Chondrocyte (in vitro differentiated cells): ENCODE data around the gene FBXL14. TPM values are rescaled to one million over a fixed set of nuclear protein-coding genes. Genes with fewer than 3 reads are reported as not detected.

Source experiments
- DNase-seq: peaks from one replicate; pipeline ENCODE4 v3.0.0; 2021; ENCODE audit warnings: mixed read lengths, low spot score
- H3K27ac Mint-ChIP-seq: one replicate; pipeline ENCODE4 v1.8.0; 2021; ENCODE audit warnings: mild to moderate bottlenecking, moderate library complexity, mixed read lengths; ENCODE audit not compliant: unreplicated experiment
- H3K27me3 Mint-ChIP-seq: 2 replicates; pipeline ENCODE4 v1.8.0; 2021; ENCODE audit warnings: low read depth, mixed read lengths
- H3K36me3 Mint-ChIP-seq: 2 replicates; pipeline ENCODE4 v1.8.0; 2021; ENCODE audit warnings: low read depth, mixed read lengths
- H3K4me1 Mint-ChIP-seq: 2 replicates; pipeline ENCODE4 v1.8.0; 2021; ENCODE audit warnings: low read depth, mild to moderate bottlenecking, mixed read lengths
- H3K4me3 Mint-ChIP-seq: one replicate; pipeline ENCODE4 v1.8.0; 2021; ENCODE audit warnings: mild to moderate bottlenecking, moderate library complexity, mixed read lengths; ENCODE audit not compliant: unreplicated experiment
- H3K9me3 Mint-ChIP-seq: 2 replicates; pipeline ENCODE4 v1.8.0; 2021; ENCODE audit warnings: low read depth, mixed read lengths
- total RNA-seq: library from RNA; stranded (reverse); gene quantifications from 3 replicates; pipeline ENCODE4 v1.2.1, GENCODE V29; 2021
- TF ChIP-seq, protein P1 (sequence below): fragments of 200-600 bp; sonication (generic); IDR thresholded peaks from 2 replicates; pipeline ENCODE4 v1.5.0; 2021; ENCODE audit warnings: antibody characterized with exemption, mild to moderate bottlenecking, moderate library complexity

FBXL14 gene
- total RNA-seq, 1 donor from 2014 or later, result 6.3 TPM

DNA sequence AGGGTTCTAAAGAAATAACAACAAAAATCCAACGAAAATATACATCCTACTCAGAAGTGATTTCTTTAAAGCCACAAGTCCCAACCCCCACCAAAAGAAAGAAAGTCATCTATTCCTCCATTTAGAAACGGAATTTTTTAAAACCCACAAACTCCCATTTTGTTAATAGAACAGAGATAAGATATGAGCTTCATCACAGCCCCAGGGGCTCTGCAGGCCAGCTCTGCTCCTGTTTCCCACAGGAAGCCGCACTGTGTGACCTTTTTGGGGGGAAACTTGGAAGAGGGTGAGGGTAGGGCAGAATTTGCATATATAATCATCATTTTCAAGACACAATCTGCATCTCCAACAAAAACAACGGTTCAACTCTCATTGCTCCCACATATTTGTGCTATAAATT, 2.8 kb downstream of the FBXL14 start:
- DNase-seq, result no peak
- no peaks in the 10 kb centered on the region for H3K36me3 Mint-ChIP-seq
- no peaks in the 10 kb centered on the region for H3K27me3 Mint-ChIP-seq
- TF ChIP-seq, protein P1, sequence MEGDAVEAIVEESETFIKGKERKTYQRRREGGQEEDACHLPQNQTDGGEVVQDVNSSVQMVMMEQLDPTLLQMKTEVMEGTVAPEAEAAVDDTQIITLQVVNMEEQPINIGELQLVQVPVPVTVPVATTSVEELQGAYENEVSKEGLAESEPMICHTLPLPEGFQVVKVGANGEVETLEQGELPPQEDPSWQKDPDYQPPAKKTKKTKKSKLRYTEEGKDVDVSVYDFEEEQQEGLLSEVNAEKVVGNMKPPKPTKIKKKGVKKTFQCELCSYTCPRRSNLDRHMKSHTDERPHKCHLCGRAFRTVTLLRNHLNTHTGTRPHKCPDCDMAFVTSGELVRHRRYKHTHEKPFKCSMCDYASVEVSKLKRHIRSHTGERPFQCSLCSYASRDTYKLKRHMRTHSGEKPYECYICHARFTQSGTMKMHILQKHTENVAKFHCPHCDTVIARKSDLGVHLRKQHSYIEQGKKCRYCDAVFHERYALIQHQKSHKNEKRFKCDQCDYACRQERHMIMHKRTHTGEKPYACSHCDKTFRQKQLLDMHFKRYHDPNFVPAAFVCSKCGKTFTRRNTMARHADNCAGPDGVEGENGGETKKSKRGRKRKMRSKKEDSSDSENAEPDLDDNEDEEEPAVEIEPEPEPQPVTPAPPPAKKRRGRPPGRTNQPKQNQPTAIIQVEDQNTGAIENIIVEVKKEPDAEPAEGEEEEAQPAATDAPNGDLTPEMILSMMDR, result no peak
- H3K4me1 Mint-ChIP-seq, result peaks cover 81% of the 10 kb centered on the region
- peak overlapping the region; percentile 78 for H3K4me3 Mint-ChIP-seq
- peak overlapping the region; percentile 93 for H3K27ac Mint-ChIP-seq
- no peaks in the 10 kb centered on the region for H3K9me3 Mint-ChIP-seq

DNA sequence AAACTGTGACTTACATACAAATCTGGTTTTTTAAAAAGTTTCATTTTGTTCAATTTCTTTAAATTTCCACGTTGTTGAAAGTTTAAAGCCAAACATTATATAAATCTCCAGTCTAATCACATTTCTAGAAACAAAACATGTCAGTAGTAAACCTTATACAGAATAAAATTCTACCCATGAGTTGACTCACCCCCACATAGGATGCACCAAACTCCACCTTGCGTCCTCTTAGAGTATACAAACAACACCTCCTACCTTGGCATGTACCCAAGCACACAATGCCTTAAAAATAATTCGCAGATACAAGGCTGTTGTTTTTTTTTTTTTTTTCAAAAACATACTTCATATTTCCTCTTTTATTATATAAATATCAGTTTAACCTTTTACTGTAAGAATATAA, 3.3 kb downstream of the FBXL14 start:
- DNase-seq, result no peak
- Mint-ChIP-seq H3K4me1 (peaks cover 80% of the 10 kb centered on the region), H3K4me3 (peak overlapping the region; percentile 72), H3K36me3 (no peaks in the 10 kb centered on the region), H3K9me3 (no peaks in the 10 kb centered on the region), H3K27ac (peak overlapping the region; percentile 96), H3K27me3 (no peaks in the 10 kb centered on the region)
- TF ChIP-seq, protein P1, result peak; percentile 54

DNA sequence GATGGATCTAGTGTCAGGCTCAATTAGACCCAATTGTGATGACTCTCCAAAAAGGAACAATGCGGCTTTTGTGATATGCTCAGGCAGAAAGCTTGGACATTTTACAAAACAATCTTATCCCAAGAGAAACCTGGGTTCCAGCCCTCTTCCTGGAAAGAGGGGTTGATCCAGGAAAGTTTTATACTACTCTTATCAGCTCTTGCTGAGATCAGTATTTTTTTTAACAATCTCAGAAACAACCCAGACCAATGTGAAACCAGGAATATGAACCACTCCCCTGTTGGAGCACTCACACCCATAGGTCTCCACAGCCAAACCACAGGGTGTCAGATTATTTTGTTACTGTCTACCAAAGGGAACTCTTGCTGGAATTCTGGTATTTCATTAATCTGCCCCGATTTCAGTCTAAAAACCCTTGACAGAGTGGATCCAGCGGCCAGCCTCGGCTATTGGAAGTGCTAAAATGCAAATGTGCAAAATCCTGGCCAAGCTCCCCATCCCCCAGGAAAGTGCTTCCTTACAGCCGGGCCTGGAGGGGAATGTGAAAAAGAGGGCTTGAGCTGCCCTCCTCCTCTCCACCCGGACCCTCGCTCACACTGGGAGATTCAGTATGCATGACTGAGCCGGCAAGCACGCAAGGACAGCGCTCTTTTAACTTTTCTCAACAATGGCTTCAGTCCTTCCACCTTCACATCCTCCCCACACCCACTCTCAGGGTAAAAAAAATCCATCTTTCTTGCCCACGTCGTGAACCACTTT, 4.0 kb downstream of the FBXL14 start:
- H3K4me3 Mint-ChIP-seq, result peak overlapping the region; percentile 72
- no peaks in the 10 kb centered on the region for H3K36me3 Mint-ChIP-seq
- H3K27ac Mint-ChIP-seq, result peak overlapping the region; percentile 96
- no peaks in the 10 kb centered on the region for H3K27me3 Mint-ChIP-seq
- TF ChIP-seq, protein P1, result no peak
- no peak for DNase-seq
- H3K4me1 Mint-ChIP-seq, result peaks cover 79% of the 10 kb centered on the region
- H3K9me3 Mint-ChIP-seq, result no peaks in the 10 kb centered on the region

DNA sequence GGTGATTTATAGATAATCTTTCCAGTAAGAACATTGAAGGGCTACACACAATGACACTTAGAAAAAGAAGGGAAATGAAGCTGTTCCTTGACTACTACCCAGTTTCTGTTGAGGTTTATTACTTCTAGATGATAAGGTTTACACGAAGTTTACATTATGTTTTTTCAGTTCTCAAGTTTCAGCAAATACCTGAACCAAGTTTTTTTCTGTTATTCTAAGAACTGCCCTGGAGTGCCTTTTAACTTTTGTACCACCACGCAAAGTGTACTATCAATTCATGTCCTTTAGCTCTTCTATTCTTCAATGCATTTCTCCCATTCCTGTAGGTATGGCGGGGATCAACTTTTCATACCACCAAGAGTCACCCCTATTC, 5.8 kb downstream of the FBXL14 start:
- H3K27ac Mint-ChIP-seq, result peak overlapping the region; percentile 75
- TF ChIP-seq, protein P1, result no peak
- no peaks in the 10 kb centered on the region for H3K36me3 Mint-ChIP-seq
- H3K4me1 Mint-ChIP-seq, result peaks cover 80% of the 10 kb centered on the region
- H3K4me3 Mint-ChIP-seq, result no peak overlapping the region
- H3K9me3 Mint-ChIP-seq, result no peaks in the 10 kb centered on the region
- no peak for DNase-seq
- H3K27me3 Mint-ChIP-seq, result no peaks in the 10 kb centered on the region

DNA sequence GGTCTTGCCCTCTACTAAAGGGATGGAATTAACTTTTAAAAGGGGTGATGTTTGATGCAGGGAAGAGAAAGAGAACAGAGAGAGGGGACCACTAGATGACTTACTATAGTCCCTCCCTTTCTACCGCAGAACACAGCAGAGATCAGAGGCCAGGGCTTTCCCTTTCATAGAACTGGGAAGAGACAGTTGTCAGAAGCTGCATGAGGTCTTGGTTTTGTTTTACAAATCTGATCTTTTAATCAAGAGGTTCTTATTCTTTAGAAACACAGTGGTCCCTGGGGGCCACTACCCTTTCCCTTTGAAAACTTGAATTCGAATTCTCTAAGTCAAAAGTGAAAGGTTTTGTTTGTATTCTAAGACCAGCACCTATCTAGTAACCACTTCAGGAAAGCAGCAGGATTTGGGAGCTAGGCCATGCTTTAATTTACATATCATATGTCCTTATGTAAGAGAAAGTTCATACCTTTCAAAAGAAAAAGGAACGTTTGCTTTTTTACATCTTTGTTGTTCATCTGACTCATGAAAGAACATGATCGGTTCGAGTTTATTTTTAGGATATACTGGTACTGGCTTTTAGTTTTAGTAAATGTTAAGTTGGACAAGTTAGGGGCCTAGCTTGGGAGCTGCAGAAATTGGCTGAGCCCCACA, 6.3 kb downstream of the FBXL14 start:
- TF ChIP-seq, protein P1, result no peak
- H3K36me3 Mint-ChIP-seq, result no peaks in the 10 kb centered on the region

More for the DNA sequence above, 6.3 kb downstream of the FBXL14 start:
- Mint-ChIP-seq H3K9me3 (no peaks in the 10 kb centered on the region), H3K4me3 (no peak overlapping the region), H3K27me3 (no peaks in the 10 kb centered on the region), H3K27ac (peak overlapping the region; percentile 75), H3K4me1 (peaks cover 80% of the 10 kb centered on the region)
- DNase-seq, result no peak
